CD4-positive, alpha-beta memory T cell (primary cell): ENCODE data around the gene RPL32. TPM values are rescaled to one million over a fixed set of nuclear protein-coding genes. Genes with fewer than 3 reads are reported as not detected.

Source experiments
- CTCF ChIA-PET: fragments of 350-600 bp; sonication (Branson Sonifier 250); formaldehyde crosslinking; loops from one replicate; lab custom pipeline; 2021; ENCODE audit warnings: inconsistent platforms; ENCODE audit not compliant: partially characterized antibody; lab: Charles Lee
- POLR2A ChIA-PET: fragments of 350-600 bp; sonication (Branson Sonifier 250); formaldehyde crosslinking; loops from one replicate; lab custom pipeline; 2021; ENCODE audit not compliant: partially characterized antibody; lab: Charles Lee
- DNase-seq, 5 donors: peaks; one replicate each; pipeline versions ENCODE4 v3.0.0 to v3.0.0-alpha.2; 2020 to 2022; ENCODE audit warnings: mixed read lengths in 1 of 5
- H3K27ac ChIP-seq: one replicate; pipeline ENCODE4 v1.7.0; 2013; ENCODE audit warnings: low read depth, low read length
- H3K27me3 ChIP-seq: 2 replicates; pipeline ENCODE4 v1.7.0; 2013; ENCODE audit warnings: mild to moderate bottlenecking, low read length, moderate library complexity; ENCODE audit not compliant: insufficient read depth
- H3K36me3 ChIP-seq: 2 replicates; pipeline ENCODE4 v1.7.0; 2013; ENCODE audit warnings: mild to moderate bottlenecking, low read length, moderate library complexity; ENCODE audit not compliant: insufficient read depth
- H3K4me1 ChIP-seq: 2 replicates; pipeline ENCODE4 v1.7.0; 2013; ENCODE audit warnings: mild to moderate bottlenecking, low read length, moderate library complexity; ENCODE audit not compliant: insufficient read depth
- H3K4me3 ChIP-seq, 2 donors: one replicate each; pipeline ENCODE4 v1.7.0; 2013; ENCODE audit warnings: low read length in 2 of 2, mild to moderate bottlenecking in 1 of 2
- H3K9me3 ChIP-seq, 2 donors: one replicate each; pipeline ENCODE4 v1.7.0; 2013; ENCODE audit warnings: low read length in 2 of 2, control low read depth in 1 of 2; ENCODE audit not compliant: control insufficient read depth in 1 of 2
- H3K27ac Mint-ChIP-seq, 7 donors: one replicate each; pipeline ENCODE4 v1.8.0; 2020 to 2021; ENCODE audit warnings: mixed read lengths in 7 of 7, mild to moderate bottlenecking in 6 of 7, inconsistent platforms in 3 of 7, moderate library complexity in 3 of 7
- H3K27me3 Mint-ChIP-seq, 2 donors: one replicate each; pipeline ENCODE4 v1.8.0; 2020 to 2021; ENCODE audit warnings: mixed read lengths in 2 of 2
- H3K36me3 Mint-ChIP-seq, 2 donors: one replicate each; pipeline ENCODE4 v1.8.0; 2020 to 2021; ENCODE audit warnings: mixed read lengths in 2 of 2, inconsistent platforms in 1 of 2, mild to moderate bottlenecking in 1 of 2
- H3K4me1 Mint-ChIP-seq, 4 donors: one replicate each; pipeline ENCODE4 v1.8.0; 2020 to 2021; ENCODE audit warnings: mixed read lengths in 4 of 4, mild to moderate bottlenecking in 1 of 4
- H3K4me3 Mint-ChIP-seq, 8 donors: one replicate each; pipeline ENCODE4 v1.8.0; 2020 to 2021; ENCODE audit warnings: mixed read lengths in 8 of 8, mild to moderate bottlenecking in 7 of 8, moderate library complexity in 6 of 8, inconsistent platforms in 3 of 8
- H3K9me3 Mint-ChIP-seq, 8 donors: one replicate each; pipeline ENCODE4 v1.8.0; 2020 to 2021; ENCODE audit warnings: mixed read lengths in 8 of 8, mild to moderate bottlenecking in 5 of 8, inconsistent platforms in 3 of 8, moderate library complexity in 1 of 8
- intact Hi-C: fragments of 100-400 bp; cut with micrococcal nuclease; formaldehyde crosslinking; loops from one replicate; pipeline ENCODE4 v1.15.1; 2023
- polyA plus RNA-seq, 2 donors: library from polyadenylated mRNA; unstranded; fragments of 300-500 nt; fragmentation: Illumina TruSeq; gene quantifications; one replicate each; pipeline ENCODE4 v1.2.3, GENCODE V29; 2021
- total RNA-seq, 2 experiments: library from RNA; stranded (reverse); gene quantifications; one replicate each; pipeline ENCODE4 v1.2.3, GENCODE V29; 2021

RPL32 gene
- total and polyA plus RNA-seq, 4 experiments from 2014 or later = 2,040 to 3,480 (median 3,340) TPM

- Mint-ChIP-seq H3K9me3 (no peaks in the 10 kb centered on the region), H3K27me3 (no peaks in the 10 kb centered on the region), H3K27ac (peak overlapping the region in 3 of 7 donors; percentile 20 to 59 (median 29)), H3K4me1 (peaks cover 4 to 12% (median 8%) of the 10 kb centered on the region in 4 donors), H3K4me3 (no peak overlapping the region), H3K36me3 (peaks cover 33 to 72% of the 10 kb centered on the region in 2 donors)
- no peaks in the 10 kb centered on the region for H3K9me3 ChIP-seq
- no peak overlapping the region for H3K4me3 ChIP-seq
- CTCF ChIA-PET = interaction anchor here (2.6 to 5.0 kb wide), 2 partner anchors 9 to 22 kb away, joined by 9 to 38 read pairs; partner anchors contain the start of gene RPL32
- no peak for DNase-seq
- no peak overlapping the region for H3K27ac ChIP-seq
- POLR2A ChIA-PET = interaction anchor here (1.1 to 4.5 kb wide), 3 partner anchors 9 to 23 kb away, joined by 3 to 37 read pairs (median 4); partner anchors contain the start of gene RPL32
- H3K36me3 ChIP-seq = peaks cover 53% of the 10 kb centered on the region
- no peaks in the 10 kb centered on the region for H3K27me3 ChIP-seq
- peaks cover 4% of the 10 kb centered on the region for H3K4me1 ChIP-seq
- intact Hi-C loops = no loop called here
Observed at GRCh38 chr3:12832350-12833221, 8.8 kb downstream of the RPL32 start.

- H3K36me3 Mint-ChIP-seq = peaks cover 23 to 60% of the 10 kb centered on the region in 2 donors
- CTCF ChIA-PET = interaction anchor here (1.3 to 5.0 kb wide), 3 partner anchors 10 to 44 kb away, joined by 4 to 38 read pairs (median 9); partner anchors contain the start of gene RPL32
Observed at GRCh38 chr3:12831301-12831866, 10.0 kb downstream of the RPL32 start.

GRCh38 chr3:12830785-12831156, 10.6 kb downstream of the RPL32 start:
- H3K4me3 Mint-ChIP-seq = no peak overlapping the region
- peaks cover 23 to 54% of the 10 kb centered on the region in 2 donors for H3K36me3 Mint-ChIP-seq
- H3K27ac Mint-ChIP-seq = peak overlapping the region in 2 of 7 donors; percentile 11 to 68
- intact Hi-C loops = no loop called here
- no peak for DNase-seq
- Histone ChIP-seq H3K27ac (no peak overlapping the region), H3K4me1 (no peaks in the 10 kb centered on the region), H3K27me3 (no peaks in the 10 kb centered on the region), H3K4me3 (no peak overlapping the region), H3K36me3 (peaks cover 35% of the 10 kb centered on the region), H3K9me3 (no peaks in the 10 kb centered on the region)
- ChIA-PET CTCF (interaction anchor here (1.3 to 5.0 kb wide), 2 partner anchors 11 to 43 kb away, joined by 4 to 38 read pairs; partner anchors contain the start of gene RPL32), POLR2A (interaction anchor here (1.1 to 4.5 kb wide), 3 partner anchors 10 to 20 kb away, joined by 5 to 37 read pairs (median 6); partner anchors contain the start of gene RPL32)
- peaks cover 0 to 3% (median 0%) of the 10 kb centered on the region in 4 donors for H3K4me1 Mint-ChIP-seq
- H3K9me3 Mint-ChIP-seq = no peaks in the 10 kb centered on the region
- H3K27me3 Mint-ChIP-seq = no peaks in the 10 kb centered on the region

More at GRCh38 chr3:12831301-12831866, 10.0 kb downstream of the RPL32 start:
- no peaks in the 10 kb centered on the region for H3K27me3 ChIP-seq
- Mint-ChIP-seq H3K9me3 (no peaks in the 10 kb centered on the region), H3K27ac (peak overlapping the region in 5 of 7 donors; percentile 7 to 83 (median 57)), H3K4me3 (peak overlapping the region in 1 of 8 donors; percentile 34), H3K27me3 (no peaks in the 10 kb centered on the region), H3K4me1 (peaks cover 0 to 3% (median 0%) of the 10 kb centered on the region in 4 donors)
- H3K27ac ChIP-seq = no peak overlapping the region
- DNase-seq = no peak
- POLR2A ChIA-PET = interaction anchor here (1.1 to 4.5 kb wide), 3 partner anchors 10 to 22 kb away, joined by 3 to 37 read pairs (median 6); partner anchors contain the start of gene RPL32
- no peaks in the 10 kb centered on the region for H3K4me1 ChIP-seq
- intact Hi-C loops = no loop called here
- H3K36me3 ChIP-seq = peaks cover 40% of the 10 kb centered on the region
- no peaks in the 10 kb centered on the region for H3K9me3 ChIP-seq
- H3K4me3 ChIP-seq = no peak overlapping the region

GRCh38 chr3:12829886-12830784, 11.2 kb downstream of the RPL32 start:
- Histone ChIP-seq H3K4me3 (no peak overlapping the region), H3K27ac (no peak overlapping the region), H3K9me3 (no peaks in the 10 kb centered on the region), H3K36me3 (peaks cover 29% of the 10 kb centered on the region), H3K27me3 (no peaks in the 10 kb centered on the region), H3K4me1 (no peaks in the 10 kb centered on the region)
- intact Hi-C loops = no loop called here
- ChIA-PET POLR2A (interaction anchor here (1.1 to 4.5 kb wide), 3 partner anchors 11 to 19 kb away, joined by 5 to 37 read pairs (median 6); partner anchors contain the start of gene RPL32), CTCF (interaction anchor here (1.3 to 5.0 kb wide), 2 partner anchors 11 to 42 kb away, joined by 4 to 38 read pairs; partner anchors contain the start of gene RPL32)
- Mint-ChIP-seq H3K9me3 (no peaks in the 10 kb centered on the region), H3K4me1 (peaks cover 0 to 3% (median 0%) of the 10 kb centered on the region in 4 donors), H3K36me3 (peaks cover 22 to 47% of the 10 kb centered on the region in 2 donors), H3K27me3 (no peaks in the 10 kb centered on the region), H3K27ac (peak overlapping the region in 2 of 7 donors; percentile 11 to 68), H3K4me3 (no peak overlapping the region)
- DNase-seq = no peak

GRCh38 chr3:12829404-12829803, 12.0 kb downstream of the RPL32 start:
- intact Hi-C loops = no loop called here
- peak overlapping the region in 1 of 7 donors; percentile 69 for H3K27ac Mint-ChIP-seq
- Histone ChIP-seq H3K4me3 (no peak overlapping the region), H3K27me3 (no peaks in the 10 kb centered on the region), H3K36me3 (peaks cover 22% of the 10 kb centered on the region), H3K4me1 (no peaks in the 10 kb centered on the region), H3K9me3 (no peaks in the 10 kb centered on the region), H3K27ac (no peak overlapping the region)
- no peak overlapping the region for H3K4me3 Mint-ChIP-seq
- H3K27me3 Mint-ChIP-seq = no peaks in the 10 kb centered on the region
- no peak for DNase-seq
- ChIA-PET CTCF (no interaction called here), POLR2A (interaction anchor here (2.1 to 4.5 kb wide), 2 partner anchors 12 to 19 kb away, joined by 6 to 37 read pairs; partner anchors contain the start of gene RPL32)
- H3K4me1 Mint-ChIP-seq = peaks cover 0 to 3% (median 0%) of the 10 kb centered on the region in 4 donors
- peaks cover 20 to 40% of the 10 kb centered on the region in 2 donors for H3K36me3 Mint-ChIP-seq
- H3K9me3 Mint-ChIP-seq = no peaks in the 10 kb centered on the region

- no peaks in the 10 kb centered on the region for H3K27me3 ChIP-seq
- Mint-ChIP-seq H3K27me3 (no peaks in the 10 kb centered on the region), H3K4me1 (peaks cover 0 to 3% (median 0%) of the 10 kb centered on the region in 4 donors), H3K27ac (peak overlapping the region in 1 of 7 donors; percentile 48), H3K9me3 (no peaks in the 10 kb centered on the region), H3K4me3 (no peak overlapping the region), H3K36me3 (peaks cover 14 to 33% of the 10 kb centered on the region in 2 donors)
- CTCF ChIA-PET = no interaction called here
- peaks cover 22% of the 10 kb centered on the region for H3K36me3 ChIP-seq
- no peaks in the 10 kb centered on the region for H3K4me1 ChIP-seq
- H3K27ac ChIP-seq = no peak overlapping the region
- no peaks in the 10 kb centered on the region for H3K9me3 ChIP-seq
- no peak overlapping the region for H3K4me3 ChIP-seq
- POLR2A ChIA-PET = no interaction called here
- no peak for DNase-seq
- intact Hi-C loops = no loop called here
Observed at GRCh38 chr3:12828751-12829150, 12.6 kb downstream of the RPL32 start.
